ENCODE results near the gene PDLIM5. TPM values are rescaled to one million over a fixed set of nuclear protein-coding genes. Genes with fewer than 3 reads are reported as not detected.
A peak's percentile ranks its signal among the peaks of the same experiment; 100 is the strongest.

Gene PDLIM5
- total RNA-seq, 4 donors from 2014 or later: 90.5 to 148 (median 115) TPM

- WGBS: 60% methylated on average over 2 of the region's 2 CpGs
- Histone ChIP-seq H3K36me3 (peaks cover 34% of the 10 kb centered on the region), H3K4me1 (peaks cover 6% of the 10 kb centered on the region), H3K9me3 (no peaks in the 10 kb centered on the region), H3K27me3 (no peaks in the 10 kb centered on the region), H3K27ac (no peak overlapping the region), H3K4me3 (no peak overlapping the region)
- DNase-seq (ENCODE audit: low spot score in 2 of 2): no peak
- TF ChIP-seq EP300 (IDR thresholded peaks at IDR 0.05): no peak
- no peak for TF ChIP-seq CTCF (IDR thresholded peaks at IDR 0.05)
- no peak for TF ChIP-seq POLR2AphosphoS5 (IDR thresholded peaks at IDR 0.05)
- TF ChIP-seq POLR2A (IDR thresholded peaks at IDR 0.05): no peak
These were observed 138.8 kb downstream of the PDLIM5 start for GRCh38 chr4:94590493-94590892.

GRCh38 chr4:94591289-94591688, 139.5 kb downstream of the PDLIM5 start:
- TF ChIP-seq POLR2A (IDR thresholded peaks at IDR 0.05) (no peak), CTCF (IDR thresholded peaks at IDR 0.05) (no peak), POLR2AphosphoS5 (IDR thresholded peaks at IDR 0.05) (no peak), EP300 (IDR thresholded peaks at IDR 0.05) (no peak)
- Histone ChIP-seq H3K4me1 (peaks cover 6% of the 10 kb centered on the region), H3K36me3 (peaks cover 26% of the 10 kb centered on the region), H3K27me3 (no peaks in the 10 kb centered on the region), H3K27ac (no peak overlapping the region), H3K4me3 (no peak overlapping the region), H3K9me3 (no peaks in the 10 kb centered on the region)
- no peak for DNase-seq (ENCODE audit: low spot score in 2 of 2)
- 100% methylated on average over 2 of the region's 2 CpGs for WGBS

- WGBS: 62% methylated on average over 1 of the region's 1 CpG
- Histone ChIP-seq H3K4me1 (peaks cover 6% of the 10 kb centered on the region), H3K4me3 (no peak overlapping the region), H3K27ac (no peak overlapping the region), H3K27me3 (no peaks in the 10 kb centered on the region), H3K36me3 (peaks cover 16% of the 10 kb centered on the region), H3K9me3 (no peaks in the 10 kb centered on the region)
- no peak for TF ChIP-seq POLR2A (IDR thresholded peaks at IDR 0.05)
- TF ChIP-seq EP300 (IDR thresholded peaks at IDR 0.05): no peak
- TF ChIP-seq CTCF (IDR thresholded peaks at IDR 0.05): no peak
- no peak for TF ChIP-seq POLR2AphosphoS5 (IDR thresholded peaks at IDR 0.05)
- no peak for DNase-seq (ENCODE audit: low spot score in 2 of 2)
These were observed 143.3 kb downstream of the PDLIM5 start for GRCh38 chr4:94595013-94595412.

- H3K36me3 ChIP-seq: peaks cover 16% of the 10 kb centered on the region
- 59% methylated on average over 5 of the region's 5 CpGs for WGBS
- no peaks in the 10 kb centered on the region for H3K4me1 ChIP-seq
- no peak for DNase-seq (ENCODE audit: low spot score in 2 of 2)
- no peak overlapping the region for H3K4me3 ChIP-seq
- H3K27me3 ChIP-seq: no peaks in the 10 kb centered on the region
- no peak overlapping the region for H3K27ac ChIP-seq
- H3K9me3 ChIP-seq: no peaks in the 10 kb centered on the region
- no peak for TF ChIP-seq EP300 (IDR thresholded peaks at IDR 0.05)
- peak; percentile 43 to 45 for TF ChIP-seq CTCF (IDR thresholded peaks at IDR 0.05)
These were observed 144.2 kb downstream of the PDLIM5 start for GRCh38 chr4:94595880-94596483.

- TF ChIP-seq EP300 (IDR thresholded peaks at IDR 0.05) (no peak), POLR2A (IDR thresholded peaks at IDR 0.05) (no peak), POLR2AphosphoS5 (IDR thresholded peaks at IDR 0.05) (no peak), CTCF (IDR thresholded peaks at IDR 0.05) (no peak)
- H3K27me3 ChIP-seq: no peaks in the 10 kb centered on the region
- no peaks in the 10 kb centered on the region for H3K36me3 ChIP-seq
- H3K4me3 ChIP-seq: no peak overlapping the region
- no peak overlapping the region for H3K27ac ChIP-seq
- DNase-seq (ENCODE audit: low spot score in 2 of 2): no peak
- H3K4me1 ChIP-seq: no peaks in the 10 kb centered on the region
- 89% methylated on average over 1 of the region's 1 CpG for WGBS
- no peaks in the 10 kb centered on the region for H3K9me3 ChIP-seq
These were observed 147.0 kb downstream of the PDLIM5 start for GRCh38 chr4:94598758-94599157.

Measured in suprapubic skin (tissue), 4 donors.